ENCODE measurements around the gene CDC6.
A peak's percentile ranks its signal among the peaks of the same experiment; 100 is the strongest.

The CDC6 gene

GRCh38 chr17:40323391-40324381 is 36.0 kb downstream of the CDC6 start:
- DNase-seq = no peak

- no peak for DNase-seq
Measured at GRCh38 chr17:40325156-40326013, 37.7 kb downstream of the CDC6 start.

- DNase-seq = no peak
Measured at GRCh38 chr17:40326014-40326831, 38.5 kb downstream of the CDC6 start.

GRCh38 chr17:40326832-40327199 is 39.1 kb downstream of the CDC6 start:
- DNase-seq = no peak

GRCh38 chr17:40327244-40327729 is 39.6 kb downstream of the CDC6 start:
- no peak for DNase-seq

GRCh38 chr17:40327735-40328385 is 40.2 kb downstream of the CDC6 start:
- no peak for DNase-seq

GRCh38 chr17:40328386-40328766 is 40.7 kb downstream of the CDC6 start:
- DNase-seq = no peak

- DNase-seq = peak; percentile 37 to 52
Measured at GRCh38 chr17:40329839-40330794, 42.4 kb downstream of the CDC6 start.

GRCh38 chr17:40330850-40331470 is 43.3 kb downstream of the CDC6 start:
- no peak for DNase-seq

- peak; percentile 30 to 61 for DNase-seq
Measured at GRCh38 chr17:40331743-40332641, 44.3 kb downstream of the CDC6 start.

GRCh38 chr17:40333781-40334448 is 46.2 kb downstream of the CDC6 start:
- DNase-seq = no peak

- DNase-seq = no peak
Measured at GRCh38 chr17:40335620-40336019, 47.9 kb downstream of the CDC6 start.

GRCh38 chr17:40337351-40337750 is 49.7 kb downstream of the CDC6 start:
- no peak for DNase-seq

- DNase-seq = no peak
Measured at GRCh38 chr17:40338058-40338457, 50.4 kb downstream of the CDC6 start.

- no peak for DNase-seq
Measured at GRCh38 chr17:40338941-40339649, 51.4 kb downstream of the CDC6 start.

- no peak for DNase-seq
Measured at GRCh38 chr17:40340327-40340726, 52.6 kb downstream of the CDC6 start.

- peak; percentile 71 to 83 for DNase-seq
Measured at GRCh38 chr17:40340880-40341807, 53.5 kb downstream of the CDC6 start.

Data from SHP77 (cell line).